Natural killer cell (primary cell): Measurements from ENCODE around the gene ANTXR2. TPM values are rescaled to one million over a fixed set of nuclear protein-coding genes. Genes with fewer than 3 reads are reported as not detected.

ENCODE experiments used
- ATAC-seq, 3 donors: fragments of 150-1000 bp in 2 of 3; fragments of 200-7000 bp in 1 of 3; cut with Tn5 transposase; 1 replicate in 1 of 3; 2 replicates in 2 of 3; pipeline ENCODE4 v1.10.0; 2021; ENCODE audit warnings: mild to moderate bottlenecking in 2 of 3, moderate library complexity in 2 of 3
- DNase-seq, 2 donors: peaks; one replicate each; pipeline versions ENCODE4 v3.0.0 to v3.0.0-alpha.2; 2013 to 2021; ENCODE audit warnings: mixed read lengths in 1 of 2
- H3K27ac ChIP-seq: one replicate; pipeline ENCODE4 v1.5.1; 2013; ENCODE audit warnings: mild to moderate bottlenecking, low read length
- H3K27me3 ChIP-seq: one replicate; pipeline ENCODE4 v1.6.1; 2013; ENCODE audit warnings: low read length; ENCODE audit not compliant: control insufficient read depth, insufficient read depth
- H3K36me3 ChIP-seq: one replicate; pipeline ENCODE4 v1.6.1; 2013; ENCODE audit warnings: low read length; ENCODE audit not compliant: control insufficient read depth, insufficient read depth
- H3K4me1 ChIP-seq: one replicate; pipeline ENCODE4 v1.6.1; 2013; ENCODE audit warnings: low read length; ENCODE audit not compliant: control insufficient read depth, insufficient read depth
- H3K4me3 ChIP-seq: one replicate; pipeline ENCODE4 v1.5.1; 2013; ENCODE audit warnings: low read length
- H3K9me3 ChIP-seq: one replicate; pipeline ENCODE4 v1.6.1; 2013; ENCODE audit warnings: low read length; ENCODE audit not compliant: control insufficient read depth, insufficient read depth
- H3K27ac Mint-ChIP-seq, 2 donors: one replicate each; pipeline ENCODE4 v1.8.0; 2022; ENCODE audit warnings: mild to moderate bottlenecking in 2 of 2, mixed read lengths in 2 of 2, moderate library complexity in 1 of 2
- H3K27me3 Mint-ChIP-seq, 2 donors: one replicate each; pipeline ENCODE4 v1.8.0; 2022; ENCODE audit warnings: low read depth in 2 of 2, mixed read lengths in 2 of 2
- H3K36me3 Mint-ChIP-seq: one replicate; pipeline ENCODE4 v1.8.0; 2022; ENCODE audit warnings: mixed read lengths
- H3K4me1 Mint-ChIP-seq, 2 donors: one replicate each; pipeline ENCODE4 v1.8.0; 2022; ENCODE audit warnings: mixed read lengths in 2 of 2
- H3K4me3 Mint-ChIP-seq: one replicate; pipeline ENCODE4 v1.8.0; 2022; ENCODE audit warnings: mild to moderate bottlenecking, moderate library complexity, mixed read lengths
- H3K9me3 Mint-ChIP-seq, 2 donors: one replicate each; pipeline ENCODE4 v1.8.0; 2022; ENCODE audit warnings: mixed read lengths in 2 of 2
- CTCF ChIP-seq: fragments of 200-600 bp; IDR thresholded peaks from one replicate; pipeline ENCODE4 v1.8.0; 2022; ENCODE audit warnings: antibody characterized with exemption
- WGBS: methylation state at CpG from one replicate; pipeline ENCODE4 v1.1.7; 2013; ENCODE audit warnings: missing lambda C conversion rate; ENCODE audit not compliant: insufficient coverage; 5-methylcytosine and 5-hydroxymethylcytosine counted together
- intact Hi-C: fragments of 100-400 bp; cut with micrococcal nuclease; formaldehyde crosslinking; loops from one replicate; pipeline ENCODE4 v1.14.2; 2022
- total RNA-seq, 4 donors: library from RNA; stranded (reverse); fragments of 120-200 nt in 1 of 4; gene quantifications; one replicate each; pipeline versions ENCODE4 v1.2.3 to v1.2.4, GENCODE V29; 2013 to 2022

ANTXR2 gene
- total RNA-seq, 3 donors from 2014 or later (not counting 1 experiment from before 2014, with no cell fraction given), result 7.8 to 28.3 (median 10.0) TPM

DNA sequence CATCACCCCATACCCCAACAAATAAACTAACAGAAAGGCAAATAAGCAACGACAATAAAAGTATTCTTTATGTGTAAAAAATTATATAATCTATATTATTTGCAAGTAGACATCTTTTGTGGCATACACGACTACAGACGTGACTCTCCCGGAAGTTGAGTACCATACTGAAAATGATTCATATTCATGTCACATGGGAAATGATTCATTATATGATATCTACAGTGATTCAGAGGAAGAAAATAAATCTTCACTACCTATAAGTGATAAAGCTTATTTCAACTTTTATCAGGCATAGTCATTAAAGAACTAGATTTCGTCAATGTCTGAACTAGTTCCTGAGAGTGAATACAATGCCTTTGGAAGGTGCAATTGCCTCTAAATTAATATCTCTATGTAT is 4.6 kb upstream of the ANTXR2 start:
- intact Hi-C loops, result loop anchor here (2.0 kb wide), 1 partner anchor 35 kb away; no protein-coding TSS in a partner anchor
- peaks cover 16 to 26% of the 10 kb centered on the region in 2 donors for H3K27me3 Mint-ChIP-seq
- no peak overlapping the region for H3K27ac Mint-ChIP-seq

DNA sequence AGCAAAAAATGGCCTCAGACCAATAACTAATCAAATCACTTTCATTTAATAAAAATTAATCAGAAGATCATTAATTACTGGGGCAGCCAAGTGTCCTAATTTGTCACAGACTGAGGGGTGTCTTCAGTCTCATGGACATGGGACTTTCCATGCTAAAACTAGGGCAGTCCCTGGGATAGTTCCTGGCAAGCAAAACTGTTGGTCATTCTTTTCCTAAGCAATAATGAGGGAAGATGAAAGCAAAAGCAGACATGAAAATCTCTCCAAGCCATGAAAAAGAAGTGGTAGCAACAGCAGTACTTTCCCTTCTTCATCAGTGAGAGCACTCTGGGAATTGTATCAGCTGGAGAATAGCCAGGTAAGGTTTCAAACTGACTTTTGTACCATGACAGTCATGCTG is 3.7 kb upstream of the ANTXR2 start:
- Mint-ChIP-seq H3K27me3 (peaks cover 17 to 26% of the 10 kb centered on the region in 2 donors), H3K4me1 (peaks cover 16 to 38% of the 10 kb centered on the region in 2 donors), H3K4me3 (no peak overlapping the region), H3K9me3 (no peaks in the 10 kb centered on the region), H3K27ac (no peak overlapping the region), H3K36me3 (no peaks in the 10 kb centered on the region)
- intact Hi-C loops, result loop anchor here (2.0 kb wide), 1 partner anchor 36 kb away; no protein-coding TSS in a partner anchor
- peaks cover 15% of the 10 kb centered on the region for H3K4me1 ChIP-seq
- no peak for ATAC-seq
- H3K36me3 ChIP-seq, result no peaks in the 10 kb centered on the region
- no peaks in the 10 kb centered on the region for H3K27me3 ChIP-seq
- no peak overlapping the region for H3K27ac ChIP-seq
- no peak overlapping the region for H3K4me3 ChIP-seq
- no peaks in the 10 kb centered on the region for H3K9me3 ChIP-seq
- DNase-seq, result no peak
- TF ChIP-seq CTCF, result no peak

More for the DNA sequence above, 4.6 kb upstream of the ANTXR2 start:
- WGBS, result 67% methylated on average over 1 of the region's 5 CpGs
- DNase-seq, result peak in 1 of 2 donors; percentile 40
- no peak for TF ChIP-seq CTCF
- Histone ChIP-seq H3K4me3 (no peak overlapping the region), H3K27ac (no peak overlapping the region), H3K27me3 (no peaks in the 10 kb centered on the region), H3K9me3 (no peaks in the 10 kb centered on the region), H3K4me1 (peaks cover 10% of the 10 kb centered on the region), H3K36me3 (no peaks in the 10 kb centered on the region)
- Mint-ChIP-seq H3K9me3 (no peaks in the 10 kb centered on the region), H3K4me1 (peaks cover 9 to 31% of the 10 kb centered on the region in 2 donors), H3K4me3 (no peak overlapping the region), H3K36me3 (no peaks in the 10 kb centered on the region)
- ATAC-seq, result no peak

DNA sequence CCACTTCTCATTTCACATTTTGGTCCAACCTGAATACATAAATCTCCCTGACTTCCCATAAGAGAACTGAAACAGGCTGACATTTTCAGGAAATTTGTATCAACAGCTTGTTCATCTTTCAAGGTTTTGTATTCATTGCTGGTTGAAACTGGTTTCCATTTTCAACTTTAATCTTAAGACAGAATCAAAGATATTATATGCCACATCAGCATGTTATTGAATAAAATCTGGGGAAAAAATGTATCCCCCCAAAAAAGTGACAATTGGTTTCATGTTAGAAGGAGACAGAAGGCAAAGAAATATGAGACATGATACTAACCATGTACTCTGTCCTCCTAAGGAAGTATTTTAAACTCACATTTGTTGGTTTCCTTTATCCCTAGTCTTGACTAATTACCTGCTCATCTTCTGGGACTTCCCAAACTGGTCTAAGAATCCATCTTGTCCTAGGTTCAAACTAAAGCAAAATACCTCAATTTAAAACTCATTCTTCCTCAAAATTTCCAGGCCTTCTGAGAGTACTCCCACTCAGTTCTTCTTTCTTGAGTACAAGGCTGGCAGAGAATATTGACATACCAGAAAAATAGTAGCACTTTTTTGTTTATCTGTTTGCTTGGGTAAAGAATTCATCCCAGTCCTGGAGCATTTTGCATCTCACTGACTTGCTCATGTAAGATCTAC is 3.1 kb upstream of the ANTXR2 start:
- Histone ChIP-seq H3K4me3 (no peak overlapping the region), H3K9me3 (no peaks in the 10 kb centered on the region), H3K36me3 (no peaks in the 10 kb centered on the region), H3K27ac (no peak overlapping the region), H3K27me3 (no peaks in the 10 kb centered on the region), H3K4me1 (peaks cover 15% of the 10 kb centered on the region)
- Mint-ChIP-seq H3K27ac (no peak overlapping the region), H3K4me3 (no peak overlapping the region), H3K9me3 (no peaks in the 10 kb centered on the region), H3K27me3 (peaks cover 12 to 22% of the 10 kb centered on the region in 2 donors), H3K4me1 (peaks cover 21 to 41% of the 10 kb centered on the region in 2 donors), H3K36me3 (no peaks in the 10 kb centered on the region)
- intact Hi-C loops, result loop anchor here (2.0 kb wide), 1 partner anchor 37 kb away; no protein-coding TSS in a partner anchor
- no peak for DNase-seq
- TF ChIP-seq CTCF, result no peak
- no peak for ATAC-seq

GRCh38 chr4:80074651-80075050 is 1.6 kb upstream of the ANTXR2 start:
- Mint-ChIP-seq H3K36me3 (no peaks in the 10 kb centered on the region), H3K9me3 (no peaks in the 10 kb centered on the region), H3K4me1 (peaks cover 21 to 41% of the 10 kb centered on the region in 2 donors), H3K27me3 (peaks cover 12 to 13% of the 10 kb centered on the region in 2 donors), H3K4me3 (no peak overlapping the region), H3K27ac (peak overlapping the region in 1 of 2 donors; percentile 1)
- Histone ChIP-seq H3K4me1 (peaks cover 15% of the 10 kb centered on the region), H3K27ac (no peak overlapping the region), H3K9me3 (no peaks in the 10 kb centered on the region), H3K27me3 (no peaks in the 10 kb centered on the region), H3K4me3 (no peak overlapping the region), H3K36me3 (no peaks in the 10 kb centered on the region)
- ATAC-seq (no peak), DNase-seq (no peak)
- no peak for TF ChIP-seq CTCF
- intact Hi-C loops, result no loop called here
